ENCODE results near the gene TMC8.

DNA sequence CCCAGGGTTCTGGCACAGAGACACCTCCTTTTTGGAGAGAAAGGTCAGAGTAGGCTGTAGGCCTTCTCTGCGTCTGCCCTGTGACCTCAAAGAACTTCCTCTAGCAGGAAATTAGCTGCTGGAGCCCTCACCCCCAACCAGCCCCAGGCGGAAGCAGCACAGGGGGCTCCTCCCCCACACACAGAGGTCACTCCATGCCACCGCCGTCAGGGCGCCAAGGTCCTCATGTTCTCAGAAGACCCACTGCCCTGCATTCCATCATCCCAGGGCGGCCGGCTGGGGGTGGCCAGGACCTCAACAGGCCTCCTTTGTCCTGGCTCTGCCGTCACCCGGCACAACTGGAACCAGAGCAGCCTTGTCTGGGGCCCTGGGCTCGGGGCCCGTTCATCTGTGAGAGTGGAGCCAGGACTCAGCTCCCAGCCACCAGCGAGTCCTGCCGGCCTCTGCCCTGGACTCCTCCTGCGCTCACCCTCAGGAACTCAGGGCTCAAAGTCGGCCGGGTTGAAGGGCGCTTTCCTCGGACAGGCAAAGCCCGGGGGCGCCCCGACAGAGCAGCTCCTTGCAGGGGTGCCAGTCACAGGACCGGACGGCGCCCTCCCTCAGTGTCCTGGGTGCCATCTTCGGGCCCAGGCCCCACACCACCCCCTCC is 3.2 kb upstream of the TMC8 start:
- TF ChIP-seq, protein P1, sequence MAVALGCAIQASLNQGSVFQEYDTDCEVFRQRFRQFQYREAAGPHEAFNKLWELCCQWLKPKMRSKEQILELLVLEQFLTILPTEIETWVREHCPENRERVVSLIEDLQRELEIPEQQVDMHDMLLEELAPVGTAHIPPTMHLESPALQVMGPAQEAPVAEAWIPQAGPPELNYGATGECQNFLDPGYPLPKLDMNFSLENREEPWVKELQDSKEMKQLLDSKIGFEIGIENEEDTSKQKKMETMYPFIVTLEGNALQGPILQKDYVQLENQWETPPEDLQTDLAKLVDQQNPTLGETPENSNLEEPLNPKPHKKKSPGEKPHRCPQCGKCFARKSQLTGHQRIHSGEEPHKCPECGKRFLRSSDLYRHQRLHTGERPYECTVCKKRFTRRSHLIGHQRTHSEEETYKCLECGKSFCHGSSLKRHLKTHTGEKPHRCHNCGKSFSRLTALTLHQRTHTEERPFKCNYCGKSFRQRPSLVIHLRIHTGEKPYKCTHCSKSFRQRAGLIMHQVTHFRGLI (tag by site-specific recombination; IDR thresholded peaks at IDR 0.05), result no peak
- TF ChIP-seq, protein P2, sequence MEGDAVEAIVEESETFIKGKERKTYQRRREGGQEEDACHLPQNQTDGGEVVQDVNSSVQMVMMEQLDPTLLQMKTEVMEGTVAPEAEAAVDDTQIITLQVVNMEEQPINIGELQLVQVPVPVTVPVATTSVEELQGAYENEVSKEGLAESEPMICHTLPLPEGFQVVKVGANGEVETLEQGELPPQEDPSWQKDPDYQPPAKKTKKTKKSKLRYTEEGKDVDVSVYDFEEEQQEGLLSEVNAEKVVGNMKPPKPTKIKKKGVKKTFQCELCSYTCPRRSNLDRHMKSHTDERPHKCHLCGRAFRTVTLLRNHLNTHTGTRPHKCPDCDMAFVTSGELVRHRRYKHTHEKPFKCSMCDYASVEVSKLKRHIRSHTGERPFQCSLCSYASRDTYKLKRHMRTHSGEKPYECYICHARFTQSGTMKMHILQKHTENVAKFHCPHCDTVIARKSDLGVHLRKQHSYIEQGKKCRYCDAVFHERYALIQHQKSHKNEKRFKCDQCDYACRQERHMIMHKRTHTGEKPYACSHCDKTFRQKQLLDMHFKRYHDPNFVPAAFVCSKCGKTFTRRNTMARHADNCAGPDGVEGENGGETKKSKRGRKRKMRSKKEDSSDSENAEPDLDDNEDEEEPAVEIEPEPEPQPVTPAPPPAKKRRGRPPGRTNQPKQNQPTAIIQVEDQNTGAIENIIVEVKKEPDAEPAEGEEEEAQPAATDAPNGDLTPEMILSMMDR (tag by site-specific recombination; IDR thresholded peaks at IDR 0.05), result no peak
- TF ChIP-seq ZNF112 (tag by site-specific recombination; IDR thresholded peaks at IDR 0.05) (no peak), MYNN (tag by site-specific recombination; IDR thresholded peaks at IDR 0.05; ENCODE audit: borderline replicate concordance) (no peak), YY1 (tag by site-specific recombination; IDR thresholded peaks at IDR 0.05) (no peak), GLIS2 (tag by site-specific recombination; IDR thresholded peaks at IDR 0.05) (peak; percentile 25), ZNF513 (tag by site-specific recombination; IDR thresholded peaks at IDR 0.05) (no peak), ZNF423 (tag by site-specific recombination; IDR thresholded peaks at IDR 0.05) (no peak), PATZ1 (tag by site-specific recombination; IDR thresholded peaks at IDR 0.05) (no peak), ZNF639 (tag by site-specific recombination; IDR thresholded peaks at IDR 0.05) (no peak), BCL11A (tag by site-specific recombination; IDR thresholded peaks at IDR 0.05; ENCODE audit: low read depth) (no peak), KLF16 (tag by site-specific recombination; IDR thresholded peaks at IDR 0.05) (no peak)
- TF ChIP-seq, protein P3, sequence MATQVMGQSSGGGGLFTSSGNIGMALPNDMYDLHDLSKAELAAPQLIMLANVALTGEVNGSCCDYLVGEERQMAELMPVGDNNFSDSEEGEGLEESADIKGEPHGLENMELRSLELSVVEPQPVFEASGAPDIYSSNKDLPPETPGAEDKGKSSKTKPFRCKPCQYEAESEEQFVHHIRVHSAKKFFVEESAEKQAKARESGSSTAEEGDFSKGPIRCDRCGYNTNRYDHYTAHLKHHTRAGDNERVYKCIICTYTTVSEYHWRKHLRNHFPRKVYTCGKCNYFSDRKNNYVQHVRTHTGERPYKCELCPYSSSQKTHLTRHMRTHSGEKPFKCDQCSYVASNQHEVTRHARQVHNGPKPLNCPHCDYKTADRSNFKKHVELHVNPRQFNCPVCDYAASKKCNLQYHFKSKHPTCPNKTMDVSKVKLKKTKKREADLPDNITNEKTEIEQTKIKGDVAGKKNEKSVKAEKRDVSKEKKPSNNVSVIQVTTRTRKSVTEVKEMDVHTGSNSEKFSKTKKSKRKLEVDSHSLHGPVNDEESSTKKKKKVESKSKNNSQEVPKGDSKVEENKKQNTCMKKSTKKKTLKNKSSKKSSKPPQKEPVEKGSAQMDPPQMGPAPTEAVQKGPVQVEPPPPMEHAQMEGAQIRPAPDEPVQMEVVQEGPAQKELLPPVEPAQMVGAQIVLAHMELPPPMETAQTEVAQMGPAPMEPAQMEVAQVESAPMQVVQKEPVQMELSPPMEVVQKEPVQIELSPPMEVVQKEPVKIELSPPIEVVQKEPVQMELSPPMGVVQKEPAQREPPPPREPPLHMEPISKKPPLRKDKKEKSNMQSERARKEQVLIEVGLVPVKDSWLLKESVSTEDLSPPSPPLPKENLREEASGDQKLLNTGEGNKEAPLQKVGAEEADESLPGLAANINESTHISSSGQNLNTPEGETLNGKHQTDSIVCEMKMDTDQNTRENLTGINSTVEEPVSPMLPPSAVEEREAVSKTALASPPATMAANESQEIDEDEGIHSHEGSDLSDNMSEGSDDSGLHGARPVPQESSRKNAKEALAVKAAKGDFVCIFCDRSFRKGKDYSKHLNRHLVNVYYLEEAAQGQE (tag by site-specific recombination; IDR thresholded peaks at IDR 0.05), result no peak
